GM19463 (cell line): ENCODE results near the gene PAPOLG.
A peak's percentile ranks its signal among the peaks of the same experiment; 100 is the strongest.
"Not testable (repeated sequence)": the region's sequence is repeated elsewhere in the genome, so short reads cannot be mapped to it uniquely, and the experiment has no call there.

ENCODE experiments used
- ATAC-seq: cut with Tn5 transposase; IDR thresholded peaks from one replicate; pipeline ENCODE4 v1.9.1; 2021; ENCODE audit warnings: mild to moderate bottlenecking, moderate library complexity; ENCODE audit not compliant: unreplicated experiment

PAPOLG gene

DNA sequence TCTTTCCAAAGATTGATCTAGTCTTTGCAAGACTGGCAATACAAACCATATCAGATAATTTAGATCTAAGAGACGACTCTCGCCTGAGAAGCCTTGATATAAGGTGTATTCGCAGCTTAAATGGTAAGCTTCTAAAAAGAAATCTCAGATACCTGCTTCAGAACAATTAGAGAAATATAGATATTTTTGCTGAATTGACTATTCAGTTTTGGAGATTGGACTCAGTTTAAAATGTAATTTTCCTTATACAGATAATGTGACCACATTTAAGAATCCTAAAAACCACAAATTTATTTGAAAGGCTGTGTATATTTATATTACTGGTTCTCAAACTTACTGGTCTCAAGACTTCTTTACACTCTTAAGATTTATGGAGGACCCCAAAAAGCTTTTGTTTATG lies 15.4 kb downstream of the PAPOLG start:
- no peak for ATAC-seq

DNA sequence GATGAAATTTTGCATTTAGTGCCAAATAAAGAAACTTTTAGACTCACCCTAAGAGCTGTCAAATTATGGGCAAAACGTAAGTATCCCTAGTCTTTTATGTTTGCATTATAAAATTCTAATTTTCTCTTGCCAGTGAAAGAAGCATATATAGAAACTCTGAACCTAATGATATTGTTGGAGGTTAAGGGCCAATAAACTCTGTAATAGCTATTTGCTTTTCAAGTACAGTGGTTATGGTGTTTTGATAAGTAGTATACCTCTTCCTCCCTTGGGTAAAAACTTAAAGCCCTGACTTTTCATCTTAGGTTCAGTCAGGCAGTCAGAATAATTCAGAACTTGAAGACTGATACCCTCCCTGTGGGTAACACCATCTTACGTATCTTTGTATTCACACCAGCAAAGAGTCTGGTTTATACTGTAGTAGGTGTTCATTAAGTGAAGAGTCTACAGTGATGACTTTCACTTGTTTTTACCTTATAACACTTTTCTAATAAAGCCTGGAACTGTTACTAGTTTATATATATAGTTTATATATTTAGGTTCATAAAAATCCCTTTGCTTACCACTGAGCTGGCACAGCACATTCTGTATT lies 19.1 kb downstream of the PAPOLG start:
- no peak for ATAC-seq

DNA sequence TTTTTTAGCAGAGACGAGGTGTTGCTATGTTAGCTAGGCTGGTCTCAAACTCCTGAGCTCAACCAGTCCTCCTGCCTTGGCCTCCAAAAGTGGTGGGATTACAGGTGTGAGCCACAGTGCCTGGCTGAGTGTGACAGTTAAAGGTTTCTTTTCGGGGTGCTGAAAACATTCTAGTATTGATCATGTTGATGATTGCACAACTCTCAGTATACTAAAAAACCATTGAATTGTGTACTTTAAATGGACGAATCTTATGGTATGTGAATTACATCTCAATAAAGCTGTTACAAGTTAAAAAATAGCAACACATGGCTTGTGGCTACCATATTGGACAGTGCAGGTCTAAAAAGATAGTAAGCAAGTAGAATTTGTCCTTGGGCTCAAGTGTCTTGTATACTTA lies 22.3 kb downstream of the PAPOLG start:
- no peak for ATAC-seq

DNA sequence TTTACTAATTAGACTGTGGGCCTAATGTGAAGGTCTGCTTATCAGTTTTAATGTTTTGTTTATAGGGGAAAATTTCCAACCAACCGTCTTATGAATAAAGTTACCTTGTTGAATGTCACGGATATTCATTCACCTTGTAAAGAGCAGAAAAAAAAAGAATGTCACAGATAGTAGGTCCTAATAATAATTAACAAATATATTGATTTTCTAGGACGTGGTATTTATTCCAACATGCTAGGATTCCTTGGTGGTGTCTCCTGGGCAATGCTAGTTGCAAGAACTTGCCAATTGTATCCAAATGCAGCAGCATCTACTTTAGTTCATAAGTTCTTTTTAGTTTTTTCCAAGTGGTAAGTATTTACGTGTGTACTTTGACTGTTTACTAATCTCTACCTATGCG lies 23.4 kb downstream of the PAPOLG start:
- ATAC-seq = no peak

DNA sequence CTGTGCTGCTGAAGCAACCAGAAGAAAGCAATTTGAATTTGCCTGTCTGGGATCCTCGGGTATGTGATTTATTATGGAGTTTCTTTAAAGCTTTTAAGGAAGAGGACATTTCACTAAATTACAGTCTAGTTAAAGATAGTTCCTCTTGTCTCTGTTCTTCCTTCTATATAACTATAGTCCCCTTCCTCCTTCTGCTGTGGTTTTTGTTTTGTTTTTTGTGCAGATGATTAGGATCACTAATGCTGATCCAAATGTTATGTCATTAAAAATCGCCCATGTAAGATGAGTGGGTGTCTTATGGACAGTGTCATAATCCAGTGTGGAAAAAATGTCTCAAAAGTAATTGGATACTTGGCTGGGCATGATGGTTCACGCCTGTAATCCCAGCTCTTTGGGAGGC lies 24.7 kb downstream of the PAPOLG start:
- no peak for ATAC-seq

- ATAC-seq = no peak
Measured at GRCh38 chr2:60793169-60793568, 37.1 kb downstream of the PAPOLG start.

DNA sequence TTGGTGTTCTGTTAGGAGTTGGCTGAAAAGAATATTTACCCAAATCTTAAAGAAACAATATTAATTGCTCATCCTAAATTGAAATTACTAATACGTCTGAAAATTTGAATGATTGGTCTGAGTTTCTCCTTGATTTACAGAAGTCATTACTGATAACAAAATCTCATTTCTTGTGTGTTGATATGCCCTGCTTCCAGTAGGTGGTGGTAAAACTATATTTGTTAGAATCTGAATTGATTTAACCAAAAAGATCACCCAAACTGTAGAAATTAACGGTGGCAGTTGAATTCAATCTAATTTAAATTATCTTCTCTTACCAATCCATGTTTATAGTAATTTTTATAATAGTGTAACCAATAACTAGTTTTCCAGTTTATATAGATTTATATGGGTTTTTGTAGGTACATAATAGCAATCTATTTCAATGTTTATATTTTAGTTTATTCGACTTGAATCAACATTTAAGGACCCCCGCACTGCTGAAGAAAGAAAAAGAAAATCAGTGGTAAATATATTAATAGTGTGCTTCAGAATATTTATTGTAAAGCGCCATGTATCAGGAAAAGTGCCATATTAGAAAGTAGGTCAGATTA lies 38.3 kb downstream of the PAPOLG start:
- no peak for ATAC-seq

- ATAC-seq = no peak
Measured at GRCh38 chr2:60796573-60797509, 40.8 kb downstream of the PAPOLG start.

DNA sequence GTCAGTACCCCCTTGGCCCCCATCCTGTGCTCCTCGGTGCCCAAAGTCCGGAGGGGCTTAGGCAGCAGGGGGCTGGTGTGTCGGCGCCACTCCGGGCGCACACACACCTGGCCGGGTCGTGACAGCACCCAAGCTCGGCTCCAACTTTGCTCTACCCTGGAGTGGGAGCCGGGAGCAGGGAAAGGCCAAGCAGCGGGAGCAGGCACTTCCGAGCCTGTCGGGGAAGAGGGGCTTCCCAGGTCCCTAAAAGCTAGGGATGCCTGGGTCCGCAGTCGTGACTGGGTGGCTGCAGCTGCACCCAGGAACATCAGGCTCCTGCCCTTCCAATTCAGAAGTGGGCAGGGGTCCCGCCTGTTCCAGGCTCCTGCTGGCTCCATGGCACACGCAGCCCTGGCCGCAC lies 48.4 kb downstream of the PAPOLG start:
- no peak for ATAC-seq

DNA sequence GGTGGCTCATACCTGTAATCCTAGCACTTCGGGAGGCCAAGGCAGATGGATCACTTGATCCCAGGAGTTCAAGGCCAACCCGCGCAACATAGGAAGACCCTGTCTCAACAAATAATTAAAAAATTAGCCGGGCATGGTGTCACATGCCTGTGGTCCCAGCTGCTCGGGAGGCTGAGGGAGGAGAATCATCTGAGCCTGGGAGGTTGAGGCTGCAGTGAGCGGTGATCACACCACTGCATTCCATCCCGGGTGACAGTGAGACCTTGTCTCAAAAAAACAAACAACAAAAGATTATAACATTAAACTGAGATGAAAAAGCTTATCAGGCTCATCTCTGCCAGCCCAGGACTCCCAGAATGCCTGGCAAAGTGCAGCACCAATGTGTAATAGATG lies 50.5 kb downstream of the PAPOLG start:
- no peak for ATAC-seq

DNA sequence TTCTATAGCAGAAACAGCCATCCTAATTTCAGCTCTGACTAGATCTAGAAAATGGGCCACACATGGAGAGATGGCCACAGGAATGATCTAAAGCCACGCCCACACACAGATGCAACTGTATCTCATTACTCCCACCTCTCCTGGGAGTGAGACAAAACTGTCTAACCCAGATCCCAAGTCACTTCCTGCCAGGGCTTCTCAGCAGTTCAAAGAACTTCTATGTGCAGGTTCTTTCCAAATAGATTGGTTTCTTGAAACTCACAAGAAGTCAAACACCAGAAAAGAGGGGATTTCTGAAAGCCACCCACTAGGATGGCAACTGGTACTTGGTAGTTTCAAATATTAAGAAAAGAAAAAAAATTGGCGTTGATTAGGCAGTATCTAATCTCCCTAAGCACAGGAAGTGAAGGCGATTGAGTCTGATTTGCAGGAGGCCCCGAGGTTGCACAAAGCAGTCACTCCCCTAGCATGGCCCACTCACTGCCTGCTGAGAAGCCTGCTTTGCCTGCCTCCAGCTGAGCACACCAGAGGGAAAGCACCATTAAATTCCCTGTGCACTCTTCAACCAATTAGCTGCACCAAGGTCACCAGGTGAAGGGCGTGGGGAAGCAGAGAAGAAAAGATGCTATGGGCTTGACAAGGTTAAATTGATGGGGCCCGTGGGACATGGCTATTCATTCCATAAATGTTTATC lies 51.1 kb downstream of the PAPOLG start:
- peak; percentile 91 for ATAC-seq

- no peak for ATAC-seq
Measured at GRCh38 chr2:60808330-60808801, 52.3 kb downstream of the PAPOLG start.

- no peak for ATAC-seq
Measured at GRCh38 chr2:60811491-60812375, 55.7 kb downstream of the PAPOLG start.

DNA sequence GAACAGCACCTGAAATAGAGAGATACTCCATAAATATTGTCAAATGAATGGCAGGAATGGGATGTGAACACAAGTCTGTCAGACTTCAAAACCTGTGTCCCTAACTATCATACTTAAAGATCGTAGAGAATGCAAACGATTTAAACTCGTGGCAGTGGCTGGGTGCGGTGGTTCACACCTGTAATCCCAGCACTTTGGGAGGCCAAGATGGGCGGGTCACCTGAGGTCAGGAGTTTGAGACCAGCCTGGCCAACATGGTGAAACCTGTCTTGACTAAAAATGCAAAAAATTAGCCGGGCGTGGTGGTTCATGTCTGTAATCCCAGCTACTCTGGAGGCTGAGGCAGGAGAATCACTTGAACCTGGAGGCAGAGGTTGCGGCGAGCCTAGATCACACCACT lies 61.1 kb downstream of the PAPOLG start:
- ATAC-seq = not testable (repeated sequence)

GRCh38 chr2:60818272-60818671 lies 62.2 kb downstream of the PAPOLG start:
- no peak for ATAC-seq

DNA sequence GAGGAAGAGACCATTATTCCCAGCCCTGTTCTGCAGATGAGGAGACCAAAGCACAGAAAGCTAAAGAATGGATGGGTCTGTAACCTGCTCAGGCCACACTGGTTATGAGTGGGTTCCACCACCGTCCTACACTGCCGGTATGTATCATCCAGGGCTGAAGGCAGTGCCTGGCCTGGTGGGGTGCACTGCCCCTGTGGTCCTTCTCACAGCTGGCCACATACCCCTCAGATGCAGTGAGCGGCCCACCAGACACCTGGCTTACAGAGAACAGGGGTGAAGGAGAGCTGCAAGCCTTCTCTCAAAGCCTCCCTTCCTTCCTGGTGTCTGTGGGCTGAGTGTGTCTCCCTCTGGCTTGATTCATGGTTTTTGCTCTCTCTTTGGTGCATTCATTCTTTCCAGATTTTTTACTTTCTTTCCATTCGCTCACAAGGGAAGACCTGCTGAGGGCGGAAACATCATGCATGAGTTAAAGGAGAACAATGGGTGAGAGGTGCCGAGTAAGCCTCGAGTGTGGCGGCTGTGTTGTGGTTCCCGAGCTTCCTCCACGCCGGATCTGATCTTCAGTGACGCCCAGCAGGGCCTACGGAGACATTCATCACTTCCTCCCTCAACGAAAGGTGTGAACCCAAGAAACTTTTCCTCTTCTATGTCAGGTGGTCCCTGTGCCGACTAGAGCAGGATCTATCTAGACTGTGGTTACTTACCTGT lies 63.2 kb downstream of the PAPOLG start:
- no peak for ATAC-seq

DNA sequence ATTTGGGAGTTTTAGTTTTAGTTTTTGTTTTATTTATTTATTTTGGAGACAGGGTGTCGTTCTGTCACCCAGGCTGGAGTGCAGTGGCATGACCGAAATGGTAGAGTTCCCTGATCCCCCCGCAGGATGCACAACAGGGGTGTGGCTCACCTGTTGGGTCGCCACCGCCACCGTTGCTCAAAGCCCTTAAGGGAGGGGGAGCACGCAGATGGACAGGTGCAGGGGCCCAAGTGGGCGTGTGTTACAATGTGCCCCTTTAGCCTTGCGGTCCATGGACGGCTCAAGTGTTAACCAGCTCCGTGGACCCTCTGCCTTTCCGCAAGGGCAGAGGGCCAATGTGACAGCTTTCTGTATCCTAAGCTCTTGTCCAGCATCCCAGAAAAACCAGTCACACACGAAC lies 63.9 kb downstream of the PAPOLG start:
- no peak for ATAC-seq

- no peak for ATAC-seq
Measured at GRCh38 chr2:60820416-60821132, 64.5 kb downstream of the PAPOLG start.

DNA sequence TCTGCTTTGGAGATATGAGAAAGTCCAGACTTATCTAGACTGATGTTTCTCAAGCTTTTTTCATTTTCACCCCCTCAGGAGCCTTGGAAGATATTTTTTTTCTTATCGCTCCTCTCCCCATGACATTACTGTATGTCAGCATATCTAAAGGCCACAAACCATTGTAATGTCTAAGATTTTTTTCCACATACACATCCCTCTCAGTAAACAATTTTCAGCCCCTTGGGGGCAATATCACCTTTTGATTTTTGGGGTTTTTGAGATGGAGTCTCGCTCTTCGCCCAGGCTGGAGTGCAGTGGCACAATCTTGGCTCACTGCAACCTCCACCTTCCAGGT lies 65.0 kb downstream of the PAPOLG start:
- ATAC-seq = no peak
